HEK293T (cell line): Measurements from ENCODE around the gene KIR2DL3.
"Not testable (repeated sequence)": the region's sequence is repeated elsewhere in the genome, so short reads cannot be mapped to it uniquely, and the experiment has no call there.

ENCODE experiments used
- CTCF ChIA-PET: fragments of 350-600 bp; formaldehyde crosslinking; extraction: SDS; loops from one replicate; lab custom pipeline; 2021; ENCODE audit warnings: antibody characterized with exemption, inconsistent platforms; lab: Yijun Ruan, JAX
- POLR2A ChIA-PET: fragments of 350-600 bp; formaldehyde crosslinking; extraction: SDS; loops from one replicate; lab custom pipeline; 2020; ENCODE audit warnings: antibody characterized with exemption, inconsistent platforms; lab: Yijun Ruan, JAX
- DNase-seq: peaks from one replicate; pipeline ENCODE4 v3.0.0; 2012; ENCODE audit warnings: mixed read lengths; ENCODE audit errors: extremely low spot score
- ARNT ChIP-seq: fragments of 450-650 bp; IDR thresholded peaks from 2 replicates; pipeline ENCODE4 v1.6.1; 2017; ENCODE audit warnings: mild to moderate bottlenecking
- BHLHE40 ChIP-seq: fragments of 450-650 bp; IDR thresholded peaks from 2 replicates; pipeline ENCODE4 v1.6.1; 2016; ENCODE audit warnings: mild to moderate bottlenecking, moderate library complexity, borderline replicate concordance
- CTBP1 ChIP-seq: fragments of 450-650 bp; IDR thresholded peaks from 2 replicates; pipeline ENCODE4 v1.6.1; 2016; ENCODE audit warnings: borderline replicate concordance
- ELF4 ChIP-seq: fragments of 450-650 bp; IDR thresholded peaks from 2 replicates; pipeline ENCODE4 v1.6.1; 2017; ENCODE audit warnings: antibody characterized with exemption
- FOXA1 ChIP-seq: fragments of 450-650 bp; IDR thresholded peaks from 2 replicates; pipeline ENCODE4 v1.6.1; 2016; ENCODE audit warnings: mild to moderate bottlenecking
- FOXK2 ChIP-seq: fragments of 450-650 bp; IDR thresholded peaks from 2 replicates; pipeline ENCODE4 v1.6.1; 2016; ENCODE audit warnings: mild to moderate bottlenecking
- FOXM1 ChIP-seq: fragments of 450-650 bp; IDR thresholded peaks from 2 replicates; pipeline ENCODE4 v1.6.1; 2017; ENCODE audit warnings: mild to moderate bottlenecking, borderline replicate concordance
- HDGF ChIP-seq: fragments of 450-650 bp; IDR thresholded peaks from 2 replicates; pipeline ENCODE4 v1.6.1; 2017; ENCODE audit warnings: antibody characterized with exemption, borderline replicate concordance
- L3MBTL2 ChIP-seq: fragments of 450-650 bp; conservative IDR thresholded peaks from 2 replicates; pipeline ENCODE4 v1.6.1; 2016; ENCODE audit warnings: mild to moderate bottlenecking
- LEF1 ChIP-seq: fragments of 450-650 bp; IDR thresholded peaks from 2 replicates; pipeline ENCODE4 v1.6.1; 2017; ENCODE audit warnings: mild to moderate bottlenecking, borderline replicate concordance
- NFRKB ChIP-seq: fragments of 450-650 bp; IDR thresholded peaks from 2 replicates; pipeline ENCODE4 v1.6.1; 2016; ENCODE audit warnings: mild to moderate bottlenecking, moderate library complexity
- SP1 ChIP-seq: fragments of 450-650 bp; IDR thresholded peaks from 2 replicates; pipeline ENCODE4 v1.6.1; 2017
- SUZ12 ChIP-seq: fragments of 450-650 bp; IDR thresholded peaks from 2 replicates; pipeline ENCODE4 v1.6.1; 2016; ENCODE audit warnings: mild to moderate bottlenecking
- TARDBP ChIP-seq: fragments of 450-650 bp; IDR thresholded peaks from 2 replicates; pipeline ENCODE4 v1.6.1; 2016
- ZNF384 ChIP-seq: fragments of 450-650 bp; IDR thresholded peaks from 2 replicates; pipeline ENCODE4 v1.6.1; 2016
- TF ChIP-seq, protein P1 (sequence below): fragments of 450-650 bp; IDR thresholded peaks from 2 replicates; pipeline ENCODE4 v1.6.1; 2016

The KIR2DL3 gene

DNA sequence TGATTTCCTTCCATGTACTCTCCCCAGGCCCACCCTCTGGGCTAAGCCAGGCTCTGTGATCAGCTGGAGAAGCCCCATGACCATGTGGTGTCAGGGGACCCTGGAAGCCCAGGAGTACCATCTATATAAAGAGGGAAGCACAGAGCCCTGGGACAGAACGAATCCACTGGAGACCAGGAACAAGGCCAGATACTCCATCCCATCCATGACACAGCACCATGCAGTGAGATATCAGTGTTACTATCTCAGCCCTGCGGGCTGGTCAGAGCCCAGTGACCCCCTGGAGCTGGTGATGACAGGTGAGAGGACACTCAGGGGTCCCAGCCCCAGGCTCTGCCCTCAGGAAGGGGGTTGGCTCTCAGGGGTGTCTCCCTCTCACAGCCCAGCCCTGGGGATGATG lies 41.5 kb upstream of the KIR2DL3 start:
- ChIA-PET POLR2A (no interaction called here), CTCF (no interaction called here)
- DNase-seq = no peak
- TF ChIP-seq FOXA1 (no peak), TARDBP (no peak), HDGF (no peak), SP1 (no peak), ELF4 (no peak), NFRKB (no peak), SUZ12 (no peak), BHLHE40 (no peak)
- TF ChIP-seq, protein P1, sequence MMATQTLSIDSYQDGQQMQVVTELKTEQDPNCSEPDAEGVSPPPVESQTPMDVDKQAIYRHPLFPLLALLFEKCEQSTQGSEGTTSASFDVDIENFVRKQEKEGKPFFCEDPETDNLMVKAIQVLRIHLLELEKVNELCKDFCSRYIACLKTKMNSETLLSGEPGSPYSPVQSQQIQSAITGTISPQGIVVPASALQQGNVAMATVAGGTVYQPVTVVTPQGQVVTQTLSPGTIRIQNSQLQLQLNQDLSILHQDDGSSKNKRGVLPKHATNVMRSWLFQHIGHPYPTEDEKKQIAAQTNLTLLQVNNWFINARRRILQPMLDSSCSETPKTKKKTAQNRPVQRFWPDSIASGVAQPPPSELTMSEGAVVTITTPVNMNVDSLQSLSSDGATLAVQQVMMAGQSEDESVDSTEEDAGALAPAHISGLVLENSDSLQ = no peak

DNA sequence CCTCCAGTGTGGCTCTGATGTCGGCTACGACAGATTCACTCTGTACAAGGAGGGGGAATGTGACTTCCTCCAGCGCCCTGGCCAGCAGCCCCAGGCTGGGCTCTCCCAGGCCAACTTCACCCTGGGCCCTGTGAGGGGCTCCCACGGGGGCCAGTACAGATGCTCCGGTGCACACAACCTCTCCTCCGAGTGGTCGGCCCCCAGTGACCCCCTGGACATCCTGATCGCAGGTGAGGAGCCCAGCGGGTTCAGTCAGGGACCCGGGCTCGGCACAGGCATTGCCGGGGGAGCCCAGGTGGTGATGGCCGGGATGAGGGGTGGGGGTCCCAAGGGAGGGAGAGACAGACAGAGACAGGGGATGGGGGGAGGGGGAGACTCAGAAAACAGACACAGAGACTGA lies 40.6 kb upstream of the KIR2DL3 start:
- CTCF ChIA-PET, POLR2A ChIA-PET: not testable (repeated sequence)

DNA sequence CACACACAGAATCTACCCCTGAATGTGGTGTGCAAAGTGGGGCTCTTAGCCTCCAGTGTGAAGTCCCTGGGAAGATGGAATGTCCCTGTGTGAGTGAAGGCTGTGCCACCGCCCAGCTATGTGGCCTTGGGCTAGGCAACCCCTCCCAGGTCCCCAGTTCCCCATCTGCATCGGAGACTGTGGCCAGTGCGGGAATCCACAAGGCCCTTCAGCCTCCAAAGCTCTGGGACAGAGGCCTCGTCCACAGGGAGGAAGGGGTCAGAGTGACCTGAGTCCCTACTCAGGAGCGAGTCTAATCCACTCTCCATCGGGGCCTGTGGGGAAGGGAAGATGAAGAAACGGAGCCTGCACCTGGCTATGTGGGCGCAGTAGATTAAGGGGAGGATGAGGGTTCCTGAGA lies 33.4 kb upstream of the KIR2DL3 start:
- ChIA-PET POLR2A (no interaction called here), CTCF (no interaction called here)
- TF ChIP-seq, protein P1 = no peak
- no peak for TF ChIP-seq LEF1
- TF ChIP-seq HDGF = no peak
- TF ChIP-seq FOXK2 = no peak
- no peak for TF ChIP-seq ELF4
- TF ChIP-seq FOXM1 = no peak
- TF ChIP-seq SUZ12 = no peak
- TF ChIP-seq ZNF384 = no peak
- no peak for TF ChIP-seq SP1
- TF ChIP-seq BHLHE40 = no peak
- TF ChIP-seq FOXA1 = no peak
- TF ChIP-seq TARDBP = no peak
- no peak for TF ChIP-seq L3MBTL2
- no peak for DNase-seq

More for the DNA sequence above, 40.6 kb upstream of the KIR2DL3 start:
- DNase-seq = not testable (repeated sequence)

DNA sequence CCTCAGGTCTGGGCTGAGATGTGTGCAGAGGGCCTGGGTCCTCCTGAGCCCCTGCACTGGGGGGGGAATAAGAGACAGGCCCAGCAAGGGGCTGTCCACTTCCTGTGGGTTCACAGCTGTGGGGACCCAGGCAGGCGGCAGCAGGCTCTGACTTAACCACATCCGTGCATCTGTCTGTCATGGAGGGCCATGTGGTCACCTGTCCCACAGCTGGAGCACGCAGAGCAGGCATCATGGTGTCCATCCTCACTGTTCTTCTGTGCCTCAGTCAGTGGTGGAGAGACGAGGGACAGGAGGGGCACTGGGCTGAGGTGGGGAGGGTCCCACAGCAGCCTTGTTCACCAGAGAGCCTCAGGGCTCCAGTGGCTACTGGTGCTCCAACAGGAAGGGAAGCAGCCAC lies 30.4 kb upstream of the KIR2DL3 start:
- CTCF ChIA-PET = no interaction called here
- no peak for DNase-seq
- TF ChIP-seq ARNT = no peak
- no peak for TF ChIP-seq ELF4
- TF ChIP-seq SP1 = no peak
- POLR2A ChIA-PET = no interaction called here

DNA sequence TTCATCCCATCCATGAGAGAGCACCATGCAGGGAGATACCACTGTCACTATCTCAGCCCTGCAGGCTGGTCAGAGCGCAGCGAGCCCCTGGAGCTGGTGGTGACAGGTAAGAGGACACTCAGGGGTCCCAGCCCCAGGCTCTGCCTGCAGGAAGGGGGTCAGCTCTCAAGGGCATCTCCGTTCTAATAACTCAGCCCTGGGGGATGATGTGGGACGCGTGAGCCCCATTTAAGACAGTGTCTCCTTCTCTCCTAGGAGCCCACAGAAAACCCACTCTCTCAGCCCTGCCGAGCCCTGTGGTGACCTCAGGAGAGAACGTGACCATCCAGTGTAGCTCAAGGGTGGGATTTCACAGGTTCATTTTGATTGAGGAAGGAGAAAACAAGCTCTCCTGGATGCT lies 29.5 kb upstream of the KIR2DL3 start:
- no peak for TF ChIP-seq LEF1
- TF ChIP-seq, protein P1 = no peak
- TF ChIP-seq FOXA1 = no peak
- no peak for TF ChIP-seq SUZ12
- TF ChIP-seq ARNT = no peak
- TF ChIP-seq FOXM1 = no peak
- TF ChIP-seq BHLHE40 = no peak
- TF ChIP-seq HDGF = no peak
- TF ChIP-seq FOXK2 = no peak
- no peak for TF ChIP-seq ELF4
- DNase-seq = no peak
- CTCF ChIA-PET = no interaction called here
- POLR2A ChIA-PET = no interaction called here

DNA sequence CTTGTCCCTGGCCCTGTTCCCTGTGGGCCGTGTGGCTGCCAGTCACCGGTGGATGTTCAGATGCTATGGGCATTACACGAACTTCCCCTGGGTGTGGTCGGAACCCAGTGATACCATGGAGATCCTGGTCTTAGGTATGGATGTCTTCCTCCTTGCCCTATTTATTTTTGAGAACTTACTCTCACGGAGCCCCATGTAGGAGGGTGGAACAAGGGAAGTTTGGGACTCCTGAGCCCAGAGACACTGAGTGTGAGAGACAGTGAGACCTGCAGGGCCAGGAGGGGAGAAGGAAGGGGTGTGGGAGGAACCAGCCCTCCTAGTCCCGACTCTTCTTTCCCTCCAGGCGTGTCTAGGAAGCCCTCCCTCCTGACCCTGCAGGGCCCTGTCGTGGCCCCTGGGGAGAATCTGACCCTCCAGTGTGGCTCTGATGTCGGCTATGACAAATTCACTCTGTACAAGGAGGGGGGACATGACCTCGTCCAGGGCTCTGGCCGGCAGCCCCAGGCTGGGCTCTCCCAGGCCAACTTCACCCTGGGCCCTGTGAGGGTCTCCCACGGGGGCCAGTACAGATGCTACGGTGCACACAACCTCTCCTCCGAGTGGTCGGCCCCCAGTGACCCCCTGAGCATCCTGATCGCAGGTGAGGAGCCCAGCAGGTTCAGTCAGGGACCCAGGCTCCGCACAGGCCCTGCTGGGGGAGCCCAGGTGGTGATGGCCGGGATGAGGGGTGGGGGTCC lies 28.9 kb upstream of the KIR2DL3 start:
- ChIA-PET POLR2A (no interaction called here), CTCF (no interaction called here)
- no peak for TF ChIP-seq NFRKB
- no peak for TF ChIP-seq SUZ12
- TF ChIP-seq LEF1 = no peak
- no peak for TF ChIP-seq BHLHE40
- TF ChIP-seq FOXK2 = no peak
- no peak for TF ChIP-seq ELF4
- TF ChIP-seq SP1 = no peak
- TF ChIP-seq, protein P1 = no peak
- no peak for TF ChIP-seq FOXM1
- no peak for TF ChIP-seq ARNT
- no peak for TF ChIP-seq ZNF384
- TF ChIP-seq L3MBTL2 = no peak
- no peak for TF ChIP-seq CTBP1
- TF ChIP-seq FOXA1 = no peak
- no peak for TF ChIP-seq HDGF
- no peak for TF ChIP-seq TARDBP
- DNase-seq = no peak

DNA sequence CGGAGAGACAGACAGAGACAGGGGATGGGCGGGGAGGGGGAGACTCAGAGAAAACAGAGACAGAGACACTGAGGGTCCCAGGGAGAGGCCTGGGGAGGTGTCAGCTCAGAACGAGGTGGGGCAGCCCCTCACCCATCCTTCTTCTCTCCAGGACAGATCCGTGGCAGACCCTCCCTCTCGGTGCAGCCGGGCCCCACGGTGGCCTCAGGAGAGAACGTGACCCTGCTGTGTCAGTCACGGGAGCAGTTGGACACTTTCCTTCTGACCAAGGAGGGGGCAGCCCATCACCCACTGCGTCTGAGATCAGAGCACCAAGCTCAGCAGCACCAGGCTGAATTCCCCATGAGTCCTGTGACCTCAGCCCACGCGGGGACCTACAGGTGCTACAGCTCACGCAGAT lies 28.4 kb upstream of the KIR2DL3 start:
- CTCF ChIA-PET, DNase-seq, POLR2A ChIA-PET: not testable (repeated sequence)
